ENCODE results near the gene KCNK16.

Gene KCNK16

GRCh38 chr6:39276379-39276995, 46.0 kb downstream of the KCNK16 start:
- no peak for DNase-seq (ENCODE audit: low spot score)

GRCh38 chr6:39274903-39275302, 47.6 kb downstream of the KCNK16 start:
- DNase-seq (ENCODE audit: low spot score) = no peak

- no peak for DNase-seq (ENCODE audit: low spot score)
Observed at GRCh38 chr6:39274471-39274870, 48.0 kb downstream of the KCNK16 start.

- no peak for DNase-seq (ENCODE audit: low spot score)
Observed at GRCh38 chr6:39273406-39273821, 49.1 kb downstream of the KCNK16 start.

GRCh38 chr6:39269961-39270360, 52.5 kb downstream of the KCNK16 start:
- no peak for DNase-seq (ENCODE audit: low spot score)

GRCh38 chr6:39268721-39269120, 53.8 kb downstream of the KCNK16 start:
- no peak for DNase-seq (ENCODE audit: low spot score)

GRCh38 chr6:39268171-39268570, 54.3 kb downstream of the KCNK16 start:
- DNase-seq (ENCODE audit: low spot score) = no peak

GRCh38 chr6:39266782-39267355, 55.6 kb downstream of the KCNK16 start:
- DNase-seq (ENCODE audit: low spot score) = no peak

- DNase-seq (ENCODE audit: low spot score) = no peak
Observed at GRCh38 chr6:39266375-39266774, 56.1 kb downstream of the KCNK16 start.

Measured in germinal center (tissue), 1 donor.